H1 (cell line): Measurements from ENCODE around the gene TMEM170A. TPM values are rescaled to one million over a fixed set of nuclear protein-coding genes. Genes with fewer than 3 reads are reported as not detected.

Source experiments
- CHD1 ChIP-seq: IDR thresholded peaks from 2 replicates; pipeline ENCODE4 v1.6.1; 2012; ENCODE audit warnings: low read depth, low read length, improper control_type of control experiment
- CHD2 ChIP-seq: IDR thresholded peaks from 2 replicates; pipeline ENCODE4 v1.6.1; 2012; ENCODE audit warnings: low read length, improper control_type of control experiment
- CREB1 ChIP-seq: IDR thresholded peaks from 2 replicates; pipeline ENCODE4 v1.6.1; 2012; ENCODE audit warnings: inconsistent platforms
- EZH2 ChIP-seq: fragments of 200-600 bp; sonication (generic); IDR thresholded peaks from 2 replicates; pipeline ENCODE4 v1.7.1; 2012; ENCODE audit warnings: low read depth, mild to moderate bottlenecking, moderate library complexity, low read length, inconsistent platforms; ENCODE audit not compliant: severe bottlenecking
- JUN ChIP-seq: IDR thresholded peaks from 2 replicates; pipeline ENCODE4 v1.6.1; 2011; ENCODE audit warnings: low read depth, mild to moderate bottlenecking, improper control_type of control experiment, low read length
- KDM1A ChIP-seq: fragments of 200-600, 300-600 bp; sonication (generic); IDR thresholded peaks from 2 replicates; pipeline ENCODE4 v1.7.1; 2016; ENCODE audit warnings: mild to moderate bottlenecking, low read length, borderline replicate concordance
- KDM5A ChIP-seq: fragments of 200-600 bp; IDR thresholded peaks from 2 replicates; pipeline ENCODE4 v1.7.1; 2012; ENCODE audit warnings: mild to moderate bottlenecking, low read length, inconsistent platforms, mixed read lengths
- NANOG ChIP-seq: IDR thresholded peaks from 2 replicates; pipeline ENCODE4 v1.6.1; 2011; ENCODE audit warnings: low read length, low read depth, mild to moderate bottlenecking, inconsistent platforms; ENCODE audit not compliant: insufficient read depth, poor library complexity, severe bottlenecking
- PHF8 ChIP-seq: fragments of 200-600 bp; sonication (generic); conservative IDR thresholded peaks from 2 replicates; pipeline ENCODE4 v1.7.1; 2012; ENCODE audit warnings: low read depth, mild to moderate bottlenecking, inconsistent platforms, low read length, moderate library complexity
- POLR2AphosphoS5 ChIP-seq: IDR thresholded peaks from 2 replicates; pipeline ENCODE4 v1.6.1; 2011; ENCODE audit warnings: low read depth, low read length
- POU5F1 ChIP-seq: IDR thresholded peaks from 2 replicates; pipeline ENCODE4 v1.6.1; 2011; ENCODE audit warnings: low read depth, mild to moderate bottlenecking, low read length, moderate library complexity
- RAD21 ChIP-seq, 2 experiments: IDR thresholded peaks in 1 of 2; conservative IDR thresholded peaks in 1 of 2; 2 replicates each; pipeline ENCODE4 v1.6.1; 2011; ENCODE audit warnings: low read depth in 2 of 2, low read length in 2 of 2, improper control_type of control experiment in 1 of 2, inconsistent platforms in 1 of 2, mild to moderate bottlenecking in 1 of 2, moderate library complexity in 1 of 2
- RXRA ChIP-seq: IDR thresholded peaks from 2 replicates; pipeline ENCODE4 v1.6.1; 2011; ENCODE audit warnings: low read depth, mild to moderate bottlenecking, low read length, moderate library complexity; ENCODE audit not compliant: insufficient read depth
- SUZ12 ChIP-seq: fragments of 200-600 bp; sonication (generic); IDR thresholded peaks from 2 replicates; pipeline ENCODE4 v1.6.1; 2012; ENCODE audit warnings: mild to moderate bottlenecking, inconsistent platforms, low read length, moderate library complexity, mixed read lengths
- TAF7 ChIP-seq: optimal IDR thresholded peaks from 2 replicates; pipeline ENCODE3; 2011; ENCODE audit warnings: low read depth, mild to moderate bottlenecking, inconsistent platforms, low read length, moderate library complexity, borderline replicate concordance
- TEAD4 ChIP-seq: IDR thresholded peaks from 2 replicates; pipeline ENCODE4 v1.6.1; 2012; ENCODE audit warnings: low read depth, low read length, inconsistent platforms, mixed read lengths
- polyA plus RNA-seq, 7 experiments: library from polyadenylated mRNA; depleted of rRNA in 3 of 7; stranded (reverse) in 5 of 7; unstranded in 2 of 7; fragments of >200 nt in 5 of 7; fragments of 200-250 nt in 2 of 7; gene quantifications; 1 replicate in 5 of 7; 2 replicates in 1 of 7; 4 replicates in 1 of 7; pipeline versions ENCODE4 v1.2.1 to v1.2.3, GENCODE V29; 2011 to 2013; ENCODE audit warnings: missing spikeins in 2 of 7, mixed read lengths in 2 of 7
- total RNA-seq: library from RNA; stranded (reverse); fragmentation: NEBNext Ultra II Directional; extraction: Animal tissue kit (Norgen Biotek cat#: 25700); gene quantifications from 2 replicates; pipeline ENCODE4 v1.2.1, GENCODE V29; 2021
- TF ChIP-seq, protein P1 (sequence below): IDR thresholded peaks from 2 replicates; pipeline ENCODE4 v1.6.1; 2011; ENCODE audit warnings: low read length, improper control_type of control experiment
- TF ChIP-seq, protein P2 (sequence below): IDR thresholded peaks from 2 replicates; pipeline ENCODE4 v1.6.1; 2011; ENCODE audit warnings: low read depth, mild to moderate bottlenecking, low read length; ENCODE audit not compliant: insufficient read depth
- TF ChIP-seq, protein P3 (sequence below), 3 experiments: IDR thresholded peaks; 1 replicate in 2 of 3; 2 replicates in 1 of 3; pipeline versions ENCODE4 v1.5.1 to v1.6.1; 2011; ENCODE audit warnings: low read length in 3 of 3, mild to moderate bottlenecking in 3 of 3, inconsistent platforms in 2 of 3, low read depth in 1 of 3, moderate library complexity in 1 of 3; ENCODE audit not compliant: insufficient read depth in 1 of 3; ENCODE audit errors: control extremely low read depth in 1 of 3

TMEM170A gene
- total and polyA plus RNA-seq, 2 of the 8 experiments (the other 6 are each of a cell fraction or from before 2014, with no cell fraction given) = 22.9 to 56.6 TPM

DNA sequence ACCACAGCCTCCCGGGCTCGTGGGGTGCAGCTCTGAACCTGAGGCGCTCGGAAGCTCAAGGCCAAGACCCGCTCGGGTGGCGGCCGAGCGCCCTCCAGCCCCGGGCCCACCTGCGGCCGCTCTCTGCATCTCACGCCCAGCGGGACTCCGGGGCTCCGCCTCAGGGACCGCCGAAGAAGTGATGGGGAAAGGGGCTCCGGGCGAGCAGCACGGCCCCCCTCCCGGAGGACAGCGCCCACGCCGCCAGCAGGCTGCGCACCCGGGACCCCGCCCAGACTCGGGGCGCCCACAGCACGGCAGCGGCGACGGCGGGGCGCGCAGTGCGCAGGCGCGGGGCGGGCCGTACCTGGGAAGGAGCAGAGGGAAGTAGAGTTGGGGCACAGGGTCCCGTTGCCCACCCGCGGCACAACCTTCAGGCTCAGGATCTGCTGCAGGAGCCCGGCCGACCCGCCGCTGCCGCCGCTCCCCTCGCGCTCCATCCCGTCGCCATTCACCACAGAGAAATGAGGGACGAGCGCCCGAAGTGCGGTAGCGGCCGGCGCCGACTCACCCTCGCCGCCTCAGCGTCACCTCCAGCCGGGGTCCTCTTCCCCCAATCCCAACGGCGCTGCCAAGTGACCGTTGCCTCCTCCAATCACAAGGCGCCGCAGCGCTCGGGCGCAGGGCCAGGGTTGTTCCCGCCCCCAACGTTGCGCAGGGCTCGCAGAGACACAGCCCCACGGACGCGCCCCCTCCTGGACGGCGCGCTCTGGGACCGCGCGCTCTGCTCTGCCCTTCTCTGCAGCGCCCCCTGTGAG, at the start of gene TMEM170A (continued):
- 0 out of 2 replicates have a peak, but pooled peaks have one; percentile 55 for TF ChIP-seq RXRA
- TF ChIP-seq, protein P1, sequence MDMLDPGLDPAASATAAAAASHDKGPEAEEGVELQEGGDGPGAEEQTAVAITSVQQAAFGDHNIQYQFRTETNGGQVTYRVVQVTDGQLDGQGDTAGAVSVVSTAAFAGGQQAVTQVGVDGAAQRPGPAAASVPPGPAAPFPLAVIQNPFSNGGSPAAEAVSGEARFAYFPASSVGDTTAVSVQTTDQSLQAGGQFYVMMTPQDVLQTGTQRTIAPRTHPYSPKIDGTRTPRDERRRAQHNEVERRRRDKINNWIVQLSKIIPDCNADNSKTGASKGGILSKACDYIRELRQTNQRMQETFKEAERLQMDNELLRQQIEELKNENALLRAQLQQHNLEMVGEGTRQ = no peak
- TF ChIP-seq, protein P2, sequence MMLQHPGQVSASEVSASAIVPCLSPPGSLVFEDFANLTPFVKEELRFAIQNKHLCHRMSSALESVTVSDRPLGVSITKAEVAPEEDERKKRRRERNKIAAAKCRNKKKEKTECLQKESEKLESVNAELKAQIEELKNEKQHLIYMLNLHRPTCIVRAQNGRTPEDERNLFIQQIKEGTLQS = peak; percentile 75
- TF ChIP-seq TAF7 = peak; percentile 67
- TF ChIP-seq RAD21 (IDR thresholded peaks at IDR 0.05 in 1 of 2, conservative IDR thresholded peaks at IDR 0.05 in 1 of 2; ENCODE audit: low read depth in 2 of 2, low read length in 2 of 2) = peak; percentile 58 to 76
- TF ChIP-seq NANOG = peak; percentile 42
- peak; percentile 84 for TF ChIP-seq CREB1
- peak; percentile 59; the same call in 1 of the 2 replicates for TF ChIP-seq TEAD4
- TF ChIP-seq, protein P3, sequence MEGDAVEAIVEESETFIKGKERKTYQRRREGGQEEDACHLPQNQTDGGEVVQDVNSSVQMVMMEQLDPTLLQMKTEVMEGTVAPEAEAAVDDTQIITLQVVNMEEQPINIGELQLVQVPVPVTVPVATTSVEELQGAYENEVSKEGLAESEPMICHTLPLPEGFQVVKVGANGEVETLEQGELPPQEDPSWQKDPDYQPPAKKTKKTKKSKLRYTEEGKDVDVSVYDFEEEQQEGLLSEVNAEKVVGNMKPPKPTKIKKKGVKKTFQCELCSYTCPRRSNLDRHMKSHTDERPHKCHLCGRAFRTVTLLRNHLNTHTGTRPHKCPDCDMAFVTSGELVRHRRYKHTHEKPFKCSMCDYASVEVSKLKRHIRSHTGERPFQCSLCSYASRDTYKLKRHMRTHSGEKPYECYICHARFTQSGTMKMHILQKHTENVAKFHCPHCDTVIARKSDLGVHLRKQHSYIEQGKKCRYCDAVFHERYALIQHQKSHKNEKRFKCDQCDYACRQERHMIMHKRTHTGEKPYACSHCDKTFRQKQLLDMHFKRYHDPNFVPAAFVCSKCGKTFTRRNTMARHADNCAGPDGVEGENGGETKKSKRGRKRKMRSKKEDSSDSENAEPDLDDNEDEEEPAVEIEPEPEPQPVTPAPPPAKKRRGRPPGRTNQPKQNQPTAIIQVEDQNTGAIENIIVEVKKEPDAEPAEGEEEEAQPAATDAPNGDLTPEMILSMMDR (IDR thresholded peaks at IDR 0.05; ENCODE audit: control extremely low read depth in 1 of 3, insufficient read depth in 1 of 3, low read depth in 1 of 3, low read length in 3 of 3) = peak; percentile 98 to 100 (median 99)
- TF ChIP-seq JUN = no peak
- TF ChIP-seq POLR2AphosphoS5 = peak; percentile 98
- no peak for TF ChIP-seq KDM1A
- no peak for TF ChIP-seq KDM5A
- no peak for TF ChIP-seq EZH2
- TF ChIP-seq PHF8 = peak; percentile 99
- peak; percentile 72; the same call in 1 of the 2 replicates for TF ChIP-seq CHD2
- no peak for TF ChIP-seq SUZ12
- TF ChIP-seq POU5F1 = no peak
- TF ChIP-seq CHD1 = no peak
